Endothelial cell of umbilical vein (primary cell): ENCODE measurements around the gene ANAPC2. TPM values are rescaled to one million over a fixed set of nuclear protein-coding genes. Genes with fewer than 3 reads are reported as not detected.

ENCODE experiments used
- BruUV-seq: library from RNA; stranded (reverse); fragments of 400-500 nt; replicated peaks from 2 replicates; lab custom pipeline; 2021; lab: Mats Ljungman, UMichigan
- CTCF ChIA-PET: fragments of 300-600, 350-600 bp; sonication (Branson Sonifier 250); formaldehyde crosslinking; loops from one replicate; lab custom pipeline; 2021; ENCODE audit warnings: antibody characterized with exemption, inconsistent platforms; lab: Charles Lee
- POLR2A ChIA-PET: fragments of 300-600, 350-600 bp; sonication (Branson Sonifier 250); formaldehyde crosslinking; loops from one replicate; lab custom pipeline; 2021; ENCODE audit warnings: antibody characterized with exemption, inconsistent platforms; lab: Charles Lee
- DNase-seq: peaks from one replicate; pipeline ENCODE4 v3.0.0-alpha.2; 2011; ENCODE audit warnings: low read depth, low spot score
- FAIRE-seq: peaks from 2 replicates; lab custom pipeline; 2011; peaks lifted over from hg19 to GRCh38; lab: Jason Lieb, UNC
- H2AFZ ChIP-seq: 2 replicates; pipeline ENCODE4 v1.6.0; 2012; ENCODE audit warnings: low read depth, low read length, control low read depth, inconsistent platforms
- H3K27ac ChIP-seq: 2 replicates; pipeline ENCODE4 v1.5.1; 2011; ENCODE audit warnings: low read depth, mild to moderate bottlenecking, control low read depth, low read length, moderate library complexity; ENCODE audit not compliant: insufficient read depth
- H3K27me3 ChIP-seq, 2 experiments: 2 replicates each; pipeline versions ENCODE4 v1.6.0 to v1.6.1; 2011; ENCODE audit warnings: low read length in 2 of 2, mixed read lengths in 1 of 2; ENCODE audit not compliant: control insufficient read depth in 2 of 2, insufficient read depth in 2 of 2
- H3K36me3 ChIP-seq, 2 experiments: 2 replicates in 1 of 2; 3 replicates in 1 of 2; pipeline ENCODE4 v1.5.1; 2011; ENCODE audit warnings: low read length in 2 of 2, mild to moderate bottlenecking in 1 of 2, moderate library complexity in 1 of 2; ENCODE audit not compliant: control insufficient read depth in 2 of 2, insufficient read depth in 2 of 2; ENCODE audit errors: extremely low read depth in 1 of 2
- H3K4me1 ChIP-seq: 3 replicates; pipeline ENCODE4 v1.5.1; 2011; ENCODE audit warnings: mild to moderate bottlenecking, low read length; ENCODE audit not compliant: control insufficient read depth, insufficient read depth; ENCODE audit errors: extremely low read depth
- H3K4me2 ChIP-seq: 2 replicates; pipeline ENCODE4 v1.6.1; 2011; ENCODE audit warnings: low read length, control low read depth, mixed read lengths; ENCODE audit not compliant: insufficient read depth
- H3K4me3 ChIP-seq, 3 experiments: fragments of 200-600 bp in 1 of 3; sonication (generic), shearing (Covaris generic) in 1 of 3; replicated peaks in 1 of 3; 2 replicates each; pipeline ENCODE4 v1.5.1; 2011 to 2016; ENCODE audit warnings: control low read depth in 3 of 3, low read length in 3 of 3, mild to moderate bottlenecking in 2 of 3, inconsistent platforms in 1 of 3, low read depth in 1 of 3, moderate library complexity in 1 of 3; ENCODE audit not compliant: insufficient read depth in 1 of 3
- H3K79me2 ChIP-seq: 2 replicates; pipeline ENCODE4 v1.6.0; 2012; ENCODE audit warnings: low read length, inconsistent platforms; ENCODE audit not compliant: control insufficient read depth, insufficient read depth
- H3K9ac ChIP-seq: replicated peaks from 2 replicates; pipeline ENCODE3; 2011; ENCODE audit warnings: low read length, control low read depth; ENCODE audit not compliant: insufficient read depth; ENCODE audit errors: extremely low read depth
- H3K9me1 ChIP-seq: replicated peaks from 3 replicates; pipeline ENCODE4 v1.6.0; 2011; ENCODE audit warnings: mild to moderate bottlenecking, low read length; ENCODE audit not compliant: control insufficient read depth, insufficient read depth; ENCODE audit errors: extremely low read depth
- H3K9me3 ChIP-seq: replicated peaks from 2 replicates; pipeline ENCODE4 v1.5.1; 2012; ENCODE audit warnings: low read length, inconsistent platforms; ENCODE audit not compliant: control insufficient read depth, insufficient read depth
- H4K20me1 ChIP-seq: replicated peaks from 2 replicates; pipeline ENCODE3; 2011; ENCODE audit warnings: mild to moderate bottlenecking, low read length; ENCODE audit not compliant: control insufficient read depth, insufficient read depth; ENCODE audit errors: extremely low read depth
- CTCF ChIP-seq, 2 donors: IDR thresholded peaks; 1 replicate in 1 of 2; 2 replicates in 1 of 2; pipeline ENCODE4 v1.5.1; 2011; ENCODE audit warnings: low read length in 2 of 2, mild to moderate bottlenecking in 2 of 2, moderate library complexity in 2 of 2, control low read depth in 1 of 2, inconsistent platforms in 1 of 2, low read depth in 1 of 2; ENCODE audit not compliant: insufficient read depth in 1 of 2; ENCODE audit errors: extremely low read depth in 1 of 2
- EZH2 ChIP-seq: IDR thresholded peaks from 2 replicates; pipeline ENCODE4 v1.6.1; 2012; ENCODE audit warnings: borderline replicate concordance, low read depth, mild to moderate bottlenecking, moderate library complexity, low read length, inconsistent platforms; ENCODE audit not compliant: severe bottlenecking
- FOS ChIP-seq: IDR thresholded peaks from 2 replicates; pipeline ENCODE4 v1.6.1; 2011; ENCODE audit warnings: mild to moderate bottlenecking, low read length, moderate library complexity, borderline replicate concordance; ENCODE audit not compliant: insufficient read depth
- GATA2 ChIP-seq: IDR thresholded peaks from 2 replicates; pipeline ENCODE4 v1.7.0; 2011; ENCODE audit warnings: low read depth, mild to moderate bottlenecking, moderate library complexity, mixed read lengths, low read length; ENCODE audit not compliant: insufficient read length, insufficient read depth
- JUN ChIP-seq: IDR thresholded peaks from 2 replicates; pipeline ENCODE4 v1.6.1; 2011; ENCODE audit warnings: borderline replicate concordance, low read depth; ENCODE audit not compliant: insufficient read length, insufficient read depth
- MYC ChIP-seq: IDR thresholded peaks from one replicate; pipeline ENCODE4 v1.6.1; 2011; ENCODE audit warnings: mild to moderate bottlenecking, low read depth, low read length
- POLR2A ChIP-seq: IDR thresholded peaks from 2 replicates; pipeline ENCODE4 v1.6.1; 2012; ENCODE audit warnings: low read depth, mild to moderate bottlenecking, control low read depth, low read length
- POLR2AphosphoS5 ChIP-seq: IDR thresholded peaks from 2 replicates; pipeline ENCODE4 v1.6.1; 2012; ENCODE audit warnings: low read depth, mild to moderate bottlenecking, control low read depth, low read length, moderate library complexity; ENCODE audit not compliant: insufficient read depth
- dilution Hi-C: fragments of 300-500 bp; cut with MboI; formaldehyde crosslinking; loops from one replicate; pipeline ENCODE4 v1.15.0; 2019; ENCODE audit warnings: low sequenced_read_pairs; ENCODE audit not compliant: extremely low pct_ligation_motif_present
- intact Hi-C: fragments of 100-400 bp; cut with micrococcal nuclease; formaldehyde crosslinking; loops from one replicate; pipeline ENCODE4 v1.10.0; 2022
- polyA plus RNA-seq, 4 experiments: library from polyadenylated mRNA; depleted of rRNA in 3 of 4; stranded (reverse) in 3 of 4; unstranded in 1 of 4; fragments of >200 nt; gene quantifications; 2 replicates each; pipeline versions ENCODE4 v1.2.1 to v1.2.3, GENCODE V29; 2011 to 2012; ENCODE audit warnings: missing spikeins in 1 of 4
- total RNA-seq: library from RNA; stranded (reverse); gene quantifications from 2 replicates; pipeline ENCODE4 v1.2.3, GENCODE V29; 2021
- TF ChIP-seq, protein P1 (sequence below): IDR thresholded peaks from 2 replicates; pipeline ENCODE4 v1.6.1; 2011; ENCODE audit not compliant: insufficient read depth, insufficient read length

ANAPC2 gene
- total and polyA plus RNA-seq, 2 donors (not counting 3 experiments of a cell fraction or from before 2014, with no cell fraction given): 44.8 to 69.2 TPM

GRCh38 chr9:137147793-137148160 is 40.6 kb downstream of the ANAPC2 start:
- no TSS peak for BruUV-seq
- no peak overlapping the region for H3K4me2 ChIP-seq
- H3K9ac ChIP-seq: no peak overlapping the region
- ChIA-PET POLR2A (no interaction called here), CTCF (no interaction called here)
- FAIRE-seq: no peak
- no peak overlapping the region for H2AFZ ChIP-seq
- no peak for TF ChIP-seq FOS
- no peak for TF ChIP-seq POLR2A
- no peak for TF ChIP-seq GATA2
- TF ChIP-seq POLR2AphosphoS5: no peak
- TF ChIP-seq, protein P1, sequence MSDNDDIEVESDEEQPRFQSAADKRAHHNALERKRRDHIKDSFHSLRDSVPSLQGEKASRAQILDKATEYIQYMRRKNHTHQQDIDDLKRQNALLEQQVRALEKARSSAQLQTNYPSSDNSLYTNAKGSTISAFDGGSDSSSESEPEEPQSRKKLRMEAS: no peak
- no peak for TF ChIP-seq MYC
- TF ChIP-seq CTCF (IDR thresholded peaks at IDR 0.05; ENCODE audit: extremely low read depth in 1 of 2, insufficient read depth in 1 of 2, low read depth in 1 of 2, low read length in 2 of 2): no peak
- TF ChIP-seq EZH2: no peak
- TF ChIP-seq JUN: no peak
- no peak overlapping the region for H3K4me3 ChIP-seq
- H3K9me1 ChIP-seq: no peaks in the 10 kb centered on the region
- H4K20me1 ChIP-seq: no peaks in the 10 kb centered on the region
- no peaks in the 10 kb centered on the region for H3K4me1 ChIP-seq
- H3K27me3 ChIP-seq: no peaks in the 10 kb centered on the region
- H3K9me3 ChIP-seq: no peaks in the 10 kb centered on the region
- no peaks in the 10 kb centered on the region for H3K36me3 ChIP-seq
- dilution Hi-C loops (no loop called here), intact Hi-C loops (no loop called here)
- H3K79me2 ChIP-seq: no peaks in the 10 kb centered on the region
- no peak for DNase-seq
- no peak overlapping the region for H3K27ac ChIP-seq
